GM12892 (cell line): Measurements from ENCODE around the gene ARL15.

Experiments used
- POLR2A ChIP-seq: IDR thresholded peaks from 2 replicates; pipeline ENCODE4 v1.6.1; 2011; ENCODE audit warnings: low read depth, low read length, control low read depth
- POLR2AphosphoS5 ChIP-seq: IDR thresholded peaks from 2 replicates; pipeline ENCODE4 v1.6.1; 2011; ENCODE audit warnings: low read depth, low read length, control low read depth
- TAF1 ChIP-seq: IDR thresholded peaks from 2 replicates; pipeline ENCODE4 v1.6.1; 2011; ENCODE audit warnings: low read depth, mild to moderate bottlenecking, control low read depth, low read length, borderline replicate concordance

DNA sequence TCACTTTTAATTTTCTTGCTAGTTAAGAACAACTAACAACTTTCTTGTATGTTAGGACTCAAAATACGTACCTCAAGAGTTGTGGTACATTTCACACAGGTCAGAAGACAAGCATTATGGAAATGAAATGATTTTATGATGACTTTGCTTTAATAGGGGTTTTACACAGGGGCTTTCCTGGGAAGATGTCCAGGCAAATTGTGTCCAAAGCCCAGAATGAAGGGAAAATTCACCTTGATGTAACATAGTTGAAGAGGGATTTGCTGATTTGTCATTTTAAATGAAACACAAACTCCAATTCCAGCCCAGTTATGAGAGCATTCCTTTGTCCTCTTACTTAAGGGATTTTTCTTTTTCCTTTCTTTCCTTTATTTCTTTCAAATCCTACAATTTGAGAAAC lies 89.2 kb downstream of the ARL15 start:
- TF ChIP-seq POLR2AphosphoS5 (no peak), TAF1 (no peak), POLR2A (no peak)
